Mesothelial cell of epicardium (in vitro differentiated cells): ENCODE measurements around the gene MATN1. TPM values are rescaled to one million over a fixed set of nuclear protein-coding genes. Genes with fewer than 3 reads are reported as not detected.

ENCODE experiments used
- DNase-seq, 2 experiments: peaks; one replicate each; pipeline ENCODE4 v3.0.0; 2021; ENCODE audit warnings: low spot score in 2 of 2; ENCODE audit not compliant: unreplicated experiment in 2 of 2
- H3K27ac Mint-ChIP-seq: 2 replicates; pipeline ENCODE4 v1.8.0; 2021; ENCODE audit warnings: mixed read lengths
- H3K27me3 Mint-ChIP-seq: 2 replicates; pipeline ENCODE4 v1.8.0; 2021; ENCODE audit warnings: low read depth, mixed read lengths
- H3K36me3 Mint-ChIP-seq: 2 replicates; pipeline ENCODE4 v1.8.0; 2021; ENCODE audit warnings: mixed read lengths
- H3K4me1 Mint-ChIP-seq: 2 replicates; pipeline ENCODE4 v1.8.0; 2021; ENCODE audit warnings: mixed read lengths
- H3K4me3 Mint-ChIP-seq: 2 replicates; pipeline ENCODE4 v1.8.0; 2021; ENCODE audit warnings: mild to moderate bottlenecking, moderate library complexity, mixed read lengths
- H3K9me3 Mint-ChIP-seq: 2 replicates; pipeline ENCODE4 v1.8.0; 2021; ENCODE audit warnings: mixed read lengths
- CTCF ChIP-seq: fragments of 200-600 bp; sonication (generic); IDR thresholded peaks from one replicate; pipeline ENCODE4 v1.5.0; 2021; ENCODE audit warnings: antibody characterized with exemption; ENCODE audit not compliant: unreplicated experiment
- total RNA-seq: library from RNA; stranded (reverse); gene quantifications from 3 replicates; pipeline ENCODE4 v1.2.1, GENCODE V29; 2021

Gene MATN1
- total RNA-seq, 1 donor from 2014 or later = 5.6 TPM

- Mint-ChIP-seq H3K4me3 (no peak overlapping the region), H3K9me3 (no peaks in the 10 kb centered on the region)
Observed at GRCh38 chr1:30762152-30762929, 39.0 kb upstream of the MATN1 start.

GRCh38 chr1:30761381-30762151, 38.2 kb upstream of the MATN1 start:
- Mint-ChIP-seq H3K4me3 (no peak overlapping the region), H3K27ac (no peak overlapping the region), H3K4me1 (peaks cover 5% of the 10 kb centered on the region), H3K27me3 (no peaks in the 10 kb centered on the region), H3K9me3 (no peaks in the 10 kb centered on the region), H3K36me3 (no peaks in the 10 kb centered on the region)
- DNase-seq = no peak
- TF ChIP-seq CTCF = no peak

More at GRCh38 chr1:30762152-30762929, 39.0 kb upstream of the MATN1 start:
- TF ChIP-seq CTCF = no peak
- H3K27me3 Mint-ChIP-seq = no peaks in the 10 kb centered on the region
- peaks cover 5% of the 10 kb centered on the region for H3K4me1 Mint-ChIP-seq
- no peak overlapping the region for H3K27ac Mint-ChIP-seq
- no peaks in the 10 kb centered on the region for H3K36me3 Mint-ChIP-seq
- DNase-seq = no peak

GRCh38 chr1:30760596-30761324, 37.4 kb upstream of the MATN1 start:
- no peak overlapping the region for H3K4me3 Mint-ChIP-seq
- TF ChIP-seq CTCF = no peak
- DNase-seq = no peak
- H3K27me3 Mint-ChIP-seq = no peaks in the 10 kb centered on the region
- no peaks in the 10 kb centered on the region for H3K9me3 Mint-ChIP-seq
- H3K36me3 Mint-ChIP-seq = no peaks in the 10 kb centered on the region
- peaks cover 5% of the 10 kb centered on the region for H3K4me1 Mint-ChIP-seq
- H3K27ac Mint-ChIP-seq = no peak overlapping the region

- Mint-ChIP-seq H3K4me1 (peaks cover 5% of the 10 kb centered on the region), H3K36me3 (no peaks in the 10 kb centered on the region), H3K9me3 (no peaks in the 10 kb centered on the region), H3K27ac (no peak overlapping the region), H3K4me3 (no peak overlapping the region), H3K27me3 (no peaks in the 10 kb centered on the region)
- TF ChIP-seq CTCF = no peak
- no peak for DNase-seq
Observed at GRCh38 chr1:30759718-30760281, 36.4 kb upstream of the MATN1 start.

- no peak for DNase-seq
Observed at GRCh38 chr1:30758785-30759380, 35.5 kb upstream of the MATN1 start.

More at GRCh38 chr1:30758785-30759380, 35.5 kb upstream of the MATN1 start:
- Mint-ChIP-seq H3K9me3 (no peaks in the 10 kb centered on the region), H3K27me3 (no peaks in the 10 kb centered on the region), H3K4me3 (no peak overlapping the region), H3K27ac (no peak overlapping the region), H3K4me1 (peaks cover 5% of the 10 kb centered on the region), H3K36me3 (no peaks in the 10 kb centered on the region)
- no peak for TF ChIP-seq CTCF
